ENCODE measurements around the gene TBKBP1. TPM values are rescaled to one million over a fixed set of nuclear protein-coding genes. Genes with fewer than 3 reads are reported as not detected.

TBKBP1 gene
- total and polyA plus RNA-seq, 2 donors (not counting 3 experiments of a cell fraction or from before 2014, with no cell fraction given) = 7.0 to 11.7 TPM

GRCh38 chr17:47708312-47708863 is 14.4 kb downstream of the TBKBP1 start:
- ChIA-PET POLR2A (no interaction called here), CTCF (interaction anchor here (3.6 kb wide), 1 partner anchor 11 kb away, joined by 22 read pairs; no protein-coding TSS in a partner anchor)
- FAIRE-seq (no peak), DNase-seq (ENCODE audit: low read depth, low spot score) (no peak)
- Histone ChIP-seq H3K27me3 (ENCODE audit: control insufficient read depth in 2 of 2, insufficient read depth in 2 of 2, low read length in 2 of 2) (no peaks in the 10 kb centered on the region), H3K79me2 (ENCODE audit: control insufficient read depth, insufficient read depth, low read length) (no peaks in the 10 kb centered on the region), H3K27ac (ENCODE audit: insufficient read depth, low read depth, low read length) (no peak overlapping the region), H2AFZ (ENCODE audit: low read depth, low read length) (no peak overlapping the region), H3K9me3 (replicated peaks; ENCODE audit: control insufficient read depth, insufficient read depth, low read length) (no peaks in the 10 kb centered on the region), H3K36me3 (ENCODE audit: control insufficient read depth in 2 of 2, extremely low read depth in 1 of 2, insufficient read depth in 2 of 2, low read length in 2 of 2) (peaks cover 0 to 15% of the 10 kb centered on the region in 2 experiments), H3K4me1 (ENCODE audit: control insufficient read depth, extremely low read depth, insufficient read depth, low read length) (no peaks in the 10 kb centered on the region), H3K9ac (replicated peaks; ENCODE audit: extremely low read depth, insufficient read depth, low read length) (no peak overlapping the region), H4K20me1 (replicated peaks; ENCODE audit: control insufficient read depth, extremely low read depth, insufficient read depth, low read length) (no peaks in the 10 kb centered on the region), H3K4me3 (replicated peaks in 1 of 3; ENCODE audit: insufficient read depth in 1 of 3, low read depth in 1 of 3, low read length in 3 of 3) (no peak overlapping the region), H3K9me1 (replicated peaks; ENCODE audit: control insufficient read depth, extremely low read depth, insufficient read depth, low read length) (no peaks in the 10 kb centered on the region), H3K4me2 (ENCODE audit: insufficient read depth, low read length) (no peak overlapping the region)
- TF ChIP-seq EZH2 (IDR thresholded peaks at IDR 0.05; ENCODE audit: borderline replicate concordance, low read depth, low read length, severe bottlenecking) = no peak
- TF ChIP-seq CTCF (IDR thresholded peaks at IDR 0.05; ENCODE audit: extremely low read depth in 1 of 2, insufficient read depth in 1 of 2, low read depth in 1 of 2, low read length in 2 of 2) = no peak
- no peak for TF ChIP-seq MAX (IDR thresholded peaks at IDR 0.05; ENCODE audit: insufficient read depth, insufficient read length)
- dilution Hi-C loops (cut with MboI; ENCODE audit: extremely low pct_ligation_motif_present, low sequenced_read_pairs) = no loop called here
- intact Hi-C loops (cut with micrococcal nuclease) = no loop called here
- BruUV-seq (replicated peaks) = no TSS peak

GRCh38 chr17:47708864-47709541 is 15.0 kb downstream of the TBKBP1 start:
- no peak overlapping the region for H3K27ac ChIP-seq (ENCODE audit: insufficient read depth, low read depth, low read length)
- peaks cover 0 to 15% of the 10 kb centered on the region in 2 experiments for H3K36me3 ChIP-seq (ENCODE audit: control insufficient read depth in 2 of 2, extremely low read depth in 1 of 2, insufficient read depth in 2 of 2, low read length in 2 of 2)
- dilution Hi-C loops (cut with MboI; ENCODE audit: extremely low pct_ligation_motif_present, low sequenced_read_pairs) = no loop called here
- no peaks in the 10 kb centered on the region for H4K20me1 ChIP-seq (replicated peaks; ENCODE audit: control insufficient read depth, extremely low read depth, insufficient read depth, low read length)
- ChIA-PET POLR2A (no interaction called here), CTCF (interaction anchor here (0.6 to 3.6 kb wide), 3 partner anchors 11 to 20 kb away, joined by 3 to 22 read pairs (median 3); no protein-coding TSS in a partner anchor)
- no peak overlapping the region for H3K9ac ChIP-seq (replicated peaks; ENCODE audit: extremely low read depth, insufficient read depth, low read length)
- H3K4me1 ChIP-seq (ENCODE audit: control insufficient read depth, extremely low read depth, insufficient read depth, low read length) = no peaks in the 10 kb centered on the region
- no peak overlapping the region for H3K4me3 ChIP-seq (replicated peaks in 1 of 3; ENCODE audit: insufficient read depth in 1 of 3, low read depth in 1 of 3, low read length in 3 of 3)
- TF ChIP-seq GATA2 (IDR thresholded peaks at IDR 0.05; ENCODE audit: insufficient read depth, insufficient read length, low read depth, low read length) = no peak
- TF ChIP-seq MYC (IDR thresholded peaks at IDR 0.05; ENCODE audit: low read depth, low read length) = no peak
- TF ChIP-seq POLR2A (IDR thresholded peaks at IDR 0.05; ENCODE audit: low read depth, low read length) = no peak
- no peak for TF ChIP-seq FOS (IDR thresholded peaks at IDR 0.05; ENCODE audit: borderline replicate concordance, insufficient read depth, low read length)
- TF ChIP-seq MAX (IDR thresholded peaks at IDR 0.05; ENCODE audit: insufficient read depth, insufficient read length) = no peak
- TF ChIP-seq CTCF (IDR thresholded peaks at IDR 0.05; ENCODE audit: extremely low read depth in 1 of 2, insufficient read depth in 1 of 2, low read depth in 1 of 2, low read length in 2 of 2) = no peak
- no peak for TF ChIP-seq POLR2AphosphoS5 (IDR thresholded peaks at IDR 0.05; ENCODE audit: insufficient read depth, low read depth, low read length)
- TF ChIP-seq EZH2 (IDR thresholded peaks at IDR 0.05; ENCODE audit: borderline replicate concordance, low read depth, low read length, severe bottlenecking) = no peak
- TF ChIP-seq JUN (IDR thresholded peaks at IDR 0.05; ENCODE audit: borderline replicate concordance, insufficient read depth, insufficient read length, low read depth) = no peak
- no peak overlapping the region for H3K4me2 ChIP-seq (ENCODE audit: insufficient read depth, low read length)
- H3K9me3 ChIP-seq (replicated peaks; ENCODE audit: control insufficient read depth, insufficient read depth, low read length) = no peaks in the 10 kb centered on the region
- no peaks in the 10 kb centered on the region for H3K9me1 ChIP-seq (replicated peaks; ENCODE audit: control insufficient read depth, extremely low read depth, insufficient read depth, low read length)
- no peaks in the 10 kb centered on the region for H3K27me3 ChIP-seq (ENCODE audit: control insufficient read depth in 2 of 2, insufficient read depth in 2 of 2, low read length in 2 of 2)
- DNase-seq (ENCODE audit: low read depth, low spot score) (no peak), FAIRE-seq (no peak)
- intact Hi-C loops (cut with micrococcal nuclease) = no loop called here
- no peaks in the 10 kb centered on the region for H3K79me2 ChIP-seq (ENCODE audit: control insufficient read depth, insufficient read depth, low read length)
- no TSS peak for BruUV-seq (replicated peaks)
- no peak overlapping the region for H2AFZ ChIP-seq (ENCODE audit: low read depth, low read length)
